Transverse colon (tissue), 4 donors: ENCODE data around the gene LSM10. TPM values are rescaled to one million over a fixed set of nuclear protein-coding genes. Genes with fewer than 3 reads are reported as not detected.

Experiments used
- DNase-seq: peaks from one replicate; pipeline ENCODE4 v3.0.0-alpha.2; 2019
- H3K27ac ChIP-seq, 4 donors: fragments of 200-600 bp; sonication (generic); 2 replicates each; pipeline ENCODE4 v1.5.1; 2016 to 2018; ENCODE audit warnings: inconsistent platforms in 4 of 4
- H3K27me3 ChIP-seq: fragments of 200-600 bp; sonication (generic); 2 replicates; pipeline ENCODE4 v1.5.1; 2017; ENCODE audit warnings: inconsistent platforms
- H3K36me3 ChIP-seq, 4 donors: fragments of 200-600 bp; sonication (generic); 2 replicates each; pipeline ENCODE4 v1.5.1; 2017 to 2019; ENCODE audit warnings: inconsistent platforms in 4 of 4
- H3K4me1 ChIP-seq, 4 donors: fragments of 200-600 bp; sonication (generic); 2 replicates each; pipeline ENCODE4 v1.5.1; 2017 to 2020; ENCODE audit warnings: inconsistent platforms in 4 of 4
- H3K4me3 ChIP-seq, 4 donors: fragments of 200-600 bp; sonication (generic); 1 replicate in 1 of 4; 2 replicates in 3 of 4; pipeline versions ENCODE4 v1.5.1 to v1.6.1; 2017 to 2019; ENCODE audit warnings: inconsistent platforms in 4 of 4
- H3K9me3 ChIP-seq, 2 donors: fragments of 200-600 bp; sonication (generic); 2 replicates each; pipeline ENCODE4 v1.5.1; 2017 to 2019; ENCODE audit warnings: inconsistent platforms in 2 of 2
- CTCF ChIP-seq, 5 experiments: fragments of 200-600 bp in 3 of 5; fragments of 450-650 bp in 2 of 5; sonication (generic) in 3 of 5; IDR thresholded peaks; 1 replicate in 2 of 5; 2 replicates in 3 of 5; pipeline ENCODE4 v1.5.1; 2016 to 2017; ENCODE audit warnings: antibody characterized with exemption in 5 of 5, inconsistent platforms in 3 of 5, mild to moderate bottlenecking in 2 of 5, moderate library complexity in 1 of 5
- EP300 ChIP-seq: sonication (generic); formaldehyde crosslinking; IDR thresholded peaks from one replicate; pipeline ENCODE4 v1.6.1; 2017; ENCODE audit warnings: antibody characterized with exemption, low read depth
- POLR2A ChIP-seq: fragments of 450-650 bp; IDR thresholded peaks from one replicate; pipeline ENCODE4 v1.6.1; 2016; ENCODE audit warnings: antibody characterized with exemption, mild to moderate bottlenecking, moderate library complexity
- POLR2AphosphoS5 ChIP-seq, 3 donors: sonication (generic); formaldehyde crosslinking; IDR thresholded peaks; one replicate each; pipeline ENCODE4 v1.6.1; 2016; ENCODE audit warnings: antibody characterized with exemption in 3 of 3
- WGBS, 2 donors: methylation state at CpG; one replicate each; pipeline ENCODE4 v1.1.5; 2018; ENCODE audit warnings: low coverage in 1 of 2; 5-methylcytosine and 5-hydroxymethylcytosine counted together
- in situ Hi-C, 4 donors: fragments of 200-750 bp; cut with MboI; loops; one replicate each; pipeline versions ENCODE4 v1.15.0 to v1.15.1; 2017; ENCODE audit warnings: low sequenced_read_pairs in 3 of 4, low pct_ligation_motif_present in 1 of 4, low pct_unique_long_range_greater_than_20kb in 1 of 4
- intact Hi-C: fragments of 100-400 bp; cut with DNase I; formaldehyde crosslinking; loops from one replicate; pipeline ENCODE4 v1.15.1; 2023; ENCODE audit warnings: low total_unique reads
- total RNA-seq, 4 donors: library from RNA; depleted of rRNA; stranded (reverse); fragments of >200 nt; gene quantifications; one replicate each; pipeline ENCODE4 v1.1.0, GENCODE V29; 2016

The LSM10 gene
- total RNA-seq, 4 donors from 2014 or later: 25.4 to 59.8 (median 32.9) TPM; not detected in 1

- in situ Hi-C loops (loop anchor here in 2 of 4 donors (25.0 kb wide), 2 partner anchors 232 to 307 kb away; no protein-coding TSS in a partner anchor), intact Hi-C loops (no loop called here)
- 64 to 82% methylated on average over 4 of the region's 4 CpGs for WGBS, 2 donors
- H3K27me3 ChIP-seq: no peaks in the 10 kb centered on the region
- H3K4me1 ChIP-seq: peaks cover 0 to 14% (median 3%) of the 10 kb centered on the region in 4 donors
- peaks cover 0 to 7% (median 0%) of the 10 kb centered on the region in 4 donors for H3K36me3 ChIP-seq
- no peak overlapping the region for H3K27ac ChIP-seq
- no peaks in the 10 kb centered on the region for H3K9me3 ChIP-seq
- TF ChIP-seq CTCF (IDR thresholded peaks at IDR 0.05) (no peak), POLR2AphosphoS5 (IDR thresholded peaks at IDR 0.05) (no peak), POLR2A (no peak), EP300 (no peak)
- no peak overlapping the region for H3K4me3 ChIP-seq
- no peak for DNase-seq
These were observed 21.9 kb upstream of the LSM10 start for GRCh38 chr1:36419569-36419968.

GRCh38 chr1:36419140-36419539 lies 21.4 kb upstream of the LSM10 start:
- Histone ChIP-seq H3K4me1 (peaks cover 0 to 14% (median 3%) of the 10 kb centered on the region in 4 donors), H3K9me3 (no peaks in the 10 kb centered on the region), H3K27ac (no peak overlapping the region), H3K36me3 (peaks cover 0 to 7% (median 0%) of the 10 kb centered on the region in 4 donors), H3K4me3 (no peak overlapping the region), H3K27me3 (no peaks in the 10 kb centered on the region)
- intact Hi-C loops (no loop called here), in situ Hi-C loops (loop anchor here in 2 of 4 donors (25.0 kb wide), 2 partner anchors 232 to 307 kb away; no protein-coding TSS in a partner anchor)
- WGBS, 2 donors: 84 to 87% methylated on average over 3 of the region's 3 CpGs
- DNase-seq: no peak
- no peak for TF ChIP-seq POLR2AphosphoS5 (IDR thresholded peaks at IDR 0.05)
- no peak for TF ChIP-seq CTCF (IDR thresholded peaks at IDR 0.05)
- no peak for TF ChIP-seq EP300
- TF ChIP-seq POLR2A: no peak

DNA sequence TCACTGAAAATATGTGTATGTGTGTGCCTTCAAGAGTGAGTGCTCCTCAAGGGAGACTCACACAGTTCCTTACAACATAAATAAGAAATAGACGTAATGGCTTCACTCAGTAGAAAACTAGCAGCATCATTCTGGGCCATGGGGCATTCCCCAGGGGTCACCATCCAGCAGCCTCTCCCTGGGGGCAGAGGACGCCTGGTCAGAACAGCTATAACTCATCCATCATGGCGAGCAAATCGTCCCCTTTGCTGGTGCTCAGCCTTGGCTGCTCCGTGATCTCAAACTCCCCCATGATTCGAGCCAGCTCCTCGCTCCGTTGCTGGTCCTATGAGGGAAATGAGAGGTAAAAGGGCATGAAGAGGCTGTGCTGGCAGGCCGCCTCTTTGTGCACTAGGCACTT lies 20.2 kb upstream of the LSM10 start:
- WGBS, 2 donors: 85 to 100% methylated on average over 2 to 9 of the region's 9 CpGs
- no peaks in the 10 kb centered on the region for H3K9me3 ChIP-seq
- H3K27me3 ChIP-seq: no peaks in the 10 kb centered on the region
- no peak for DNase-seq
- no peak overlapping the region for H3K4me3 ChIP-seq
- H3K4me1 ChIP-seq: peaks cover 0 to 14% (median 3%) of the 10 kb centered on the region in 4 donors
- in situ Hi-C loops: loop anchor here in 2 of 4 donors (25.0 kb wide), 2 partner anchors 231 to 306 kb away; no protein-coding TSS in a partner anchor
- TF ChIP-seq CTCF (IDR thresholded peaks at IDR 0.05) (no peak), POLR2A (no peak), POLR2AphosphoS5 (IDR thresholded peaks at IDR 0.05) (no peak), EP300 (no peak)
- intact Hi-C loops: no loop called here
- H3K27ac ChIP-seq: no peak overlapping the region
- H3K36me3 ChIP-seq: peaks cover 0 to 7% (median 0%) of the 10 kb centered on the region in 4 donors

- Histone ChIP-seq H3K4me3 (no peak overlapping the region), H3K9me3 (no peaks in the 10 kb centered on the region), H3K27me3 (no peaks in the 10 kb centered on the region), H3K36me3 (no peaks in the 10 kb centered on the region), H3K4me1 (peaks cover 0 to 12% (median 3%) of the 10 kb centered on the region in 4 donors), H3K27ac (no peak overlapping the region)
- intact Hi-C loops: no loop called here
- in situ Hi-C loops: loop anchor here in 2 of 4 donors (25.0 kb wide), 2 partner anchors 228 to 303 kb away; no protein-coding TSS in a partner anchor
- 68 to 70% methylated on average over 4 to 15 of the region's 15 CpGs for WGBS, 2 donors
- no peak for TF ChIP-seq EP300
- TF ChIP-seq POLR2AphosphoS5 (IDR thresholded peaks at IDR 0.05): no peak
- TF ChIP-seq CTCF (IDR thresholded peaks at IDR 0.05): no peak
- no peak for TF ChIP-seq POLR2A
- no peak for DNase-seq
These were observed 18.1 kb upstream of the LSM10 start for GRCh38 chr1:36415661-36416326.
